ENCODE measurements around the gene DPAGT1. TPM values are rescaled to one million over a fixed set of nuclear protein-coding genes. Genes with fewer than 3 reads are reported as not detected.

DPAGT1 gene
- total and polyA plus RNA-seq, 2 experiments from 2014 or later = 37.2 to 52.6 TPM

DNA sequence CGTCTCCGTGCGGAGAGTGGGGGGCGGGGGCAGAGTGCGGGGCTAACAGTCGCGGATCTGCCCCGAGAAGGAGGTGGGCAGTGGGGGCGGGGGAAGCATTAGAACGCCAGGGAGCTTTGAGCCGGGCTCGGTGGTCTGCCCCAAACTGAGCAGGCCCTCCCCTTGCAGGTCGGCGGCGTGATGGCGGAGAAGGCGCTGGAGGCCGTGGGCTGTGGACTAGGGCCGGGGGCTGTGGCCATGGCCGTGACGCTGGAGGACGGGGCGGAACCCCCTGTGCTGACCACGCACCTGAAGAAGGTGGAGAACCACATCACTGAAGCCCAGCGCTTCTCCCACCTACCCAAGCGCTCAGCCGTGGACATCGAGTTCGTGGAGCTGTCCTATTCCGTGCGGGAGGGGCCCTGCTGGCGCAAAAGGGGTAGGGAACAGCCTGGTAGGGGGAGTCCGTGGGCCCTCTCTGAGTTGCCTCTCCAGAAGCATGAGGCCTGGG, 48.2 kb upstream of the DPAGT1 start:
- H3K79me2 ChIP-seq (replicated peaks; ENCODE audit: insufficient read depth) = no peaks in the 10 kb centered on the region
- no peaks in the 10 kb centered on the region for H3K9me2 ChIP-seq (ENCODE audit: insufficient read depth)
- peaks cover 64% of the 10 kb centered on the region for H3K27me3 ChIP-seq (ENCODE audit: insufficient read depth)
- peak overlapping the region; percentile 84 for H3K4me3 ChIP-seq
- H4K20me1 ChIP-seq (replicated peaks; ENCODE audit: insufficient read depth) = no peaks in the 10 kb centered on the region
- TF ChIP-seq, protein P1, sequence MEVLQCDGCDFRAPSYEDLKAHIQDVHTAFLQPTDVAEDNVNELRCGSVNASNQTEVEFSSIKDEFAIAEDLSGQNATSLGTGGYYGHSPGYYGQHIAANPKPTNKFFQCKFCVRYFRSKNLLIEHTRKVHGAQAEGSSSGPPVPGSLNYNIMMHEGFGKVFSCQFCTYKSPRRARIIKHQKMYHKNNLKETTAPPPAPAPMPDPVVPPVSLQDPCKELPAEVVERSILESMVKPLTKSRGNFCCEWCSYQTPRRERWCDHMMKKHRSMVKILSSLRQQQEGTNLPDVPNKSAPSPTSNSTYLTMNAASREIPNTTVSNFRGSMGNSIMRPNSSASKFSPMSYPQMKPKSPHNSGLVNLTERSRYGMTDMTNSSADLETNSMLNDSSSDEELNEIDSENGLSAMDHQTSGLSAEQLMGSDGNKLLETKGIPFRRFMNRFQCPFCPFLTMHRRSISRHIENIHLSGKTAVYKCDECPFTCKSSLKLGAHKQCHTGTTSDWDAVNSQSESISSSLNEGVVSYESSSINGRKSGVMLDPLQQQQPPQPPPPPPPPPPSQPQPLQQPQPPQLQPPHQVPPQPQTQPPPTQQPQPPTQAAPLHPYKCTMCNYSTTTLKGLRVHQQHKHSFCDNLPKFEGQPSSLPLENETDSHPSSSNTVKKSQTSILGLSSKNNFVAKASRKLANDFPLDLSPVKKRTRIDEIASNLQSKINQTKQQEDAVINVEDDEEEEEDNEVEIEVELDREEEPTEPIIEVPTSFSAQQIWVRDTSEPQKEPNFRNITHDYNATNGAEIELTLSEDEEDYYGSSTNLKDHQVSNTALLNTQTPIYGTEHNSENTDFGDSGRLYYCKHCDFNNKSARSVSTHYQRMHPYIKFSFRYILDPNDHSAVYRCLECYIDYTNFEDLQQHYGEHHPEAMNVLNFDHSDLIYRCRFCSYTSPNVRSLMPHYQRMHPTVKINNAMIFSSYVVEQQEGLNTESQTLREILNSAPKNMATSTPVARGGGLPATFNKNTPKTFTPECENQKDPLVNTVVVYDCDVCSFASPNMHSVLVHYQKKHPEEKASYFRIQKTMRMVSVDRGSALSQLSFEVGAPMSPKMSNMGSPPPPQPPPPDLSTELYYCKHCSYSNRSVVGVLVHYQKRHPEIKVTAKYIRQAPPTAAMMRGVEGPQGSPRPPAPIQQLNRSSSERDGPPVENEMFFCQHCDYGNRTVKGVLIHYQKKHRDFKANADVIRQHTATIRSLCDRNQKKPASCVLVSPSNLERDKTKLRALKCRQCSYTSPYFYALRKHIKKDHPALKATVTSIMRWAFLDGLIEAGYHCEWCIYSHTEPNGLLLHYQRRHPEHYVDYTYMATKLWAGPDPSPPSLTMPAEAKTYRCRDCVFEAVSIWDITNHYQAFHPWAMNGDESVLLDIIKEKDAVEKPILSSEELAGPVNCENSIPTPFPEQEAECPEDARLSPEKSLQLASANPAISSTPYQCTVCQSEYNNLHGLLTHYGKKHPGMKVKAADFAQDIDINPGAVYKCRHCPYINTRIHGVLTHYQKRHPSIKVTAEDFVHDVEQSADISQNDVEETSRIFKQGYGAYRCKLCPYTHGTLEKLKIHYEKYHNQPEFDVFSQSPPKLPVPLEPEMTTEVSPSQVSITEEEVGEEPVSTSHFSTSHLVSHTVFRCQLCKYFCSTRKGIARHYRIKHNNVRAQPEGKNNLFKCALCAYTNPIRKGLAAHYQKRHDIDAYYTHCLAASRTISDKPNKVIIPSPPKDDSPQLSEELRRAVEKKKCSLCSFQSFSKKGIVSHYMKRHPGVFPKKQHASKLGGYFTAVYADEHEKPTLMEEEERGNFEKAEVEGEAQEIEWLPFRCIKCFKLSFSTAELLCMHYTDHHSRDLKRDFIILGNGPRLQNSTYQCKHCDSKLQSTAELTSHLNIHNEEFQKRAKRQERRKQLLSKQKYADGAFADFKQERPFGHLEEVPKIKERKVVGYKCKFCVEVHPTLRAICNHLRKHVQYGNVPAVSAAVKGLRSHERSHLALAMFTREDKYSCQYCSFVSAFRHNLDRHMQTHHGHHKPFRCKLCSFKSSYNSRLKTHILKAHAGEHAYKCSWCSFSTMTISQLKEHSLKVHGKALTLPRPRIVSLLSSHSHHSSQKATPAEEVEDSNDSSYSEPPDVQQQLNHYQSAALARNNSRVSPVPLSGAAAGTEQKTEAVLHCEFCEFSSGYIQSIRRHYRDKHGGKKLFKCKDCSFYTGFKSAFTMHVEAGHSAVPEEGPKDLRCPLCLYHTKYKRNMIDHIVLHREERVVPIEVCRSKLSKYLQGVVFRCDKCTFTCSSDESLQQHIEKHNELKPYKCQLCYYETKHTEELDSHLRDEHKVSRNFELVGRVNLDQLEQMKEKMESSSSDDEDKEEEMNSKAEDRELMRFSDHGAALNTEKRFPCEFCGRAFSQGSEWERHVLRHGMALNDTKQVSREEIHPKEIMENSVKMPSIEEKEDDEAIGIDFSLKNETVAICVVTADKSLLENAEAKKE (CRISPR knock-in tag; IDR thresholded peaks at IDR 0.05) = no peak
- peak; percentile 29 for TF ChIP-seq EZH2 (IDR thresholded peaks at IDR 0.05; ENCODE audit: low read depth, unreplicated experiment)
- Mint-ChIP-seq H3K4me3 (peak overlapping the region; percentile 74), H3K27ac (no peak overlapping the region), H3K36me3 (ENCODE audit: low read depth) (no peaks in the 10 kb centered on the region; the same call in 2 of the 3 replicates), H3K9me3 (no peaks in the 10 kb centered on the region; the same call in 2 of the 3 replicates), H3K27me3 (ENCODE audit: insufficient read depth, low read depth, poor library complexity) (peaks cover 53% of the 10 kb centered on the region), H3K4me1 (peaks cover 22% of the 10 kb centered on the region)
- peaks cover 15% of the 10 kb centered on the region for H3K4me1 ChIP-seq (ENCODE audit: insufficient read depth)
- no peak overlapping the region for H3K27ac ChIP-seq (ENCODE audit: low read depth)
- no peaks in the 10 kb centered on the region for H3K36me3 ChIP-seq (ENCODE audit: insufficient read depth)
- ATAC-seq (no peak), DNase-seq (ENCODE audit: low spot score) (no peak)
- 0 out of 2 replicates have a peak, but pooled peaks cover 17% of the 10 kb centered on the region for H3F3A ChIP-seq (replicated peaks; ENCODE audit: low read depth)
- H3K4me2 ChIP-seq = peak overlapping the region; percentile 96
- peak overlapping the region; percentile 90 for H2AFZ ChIP-seq

DNA sequence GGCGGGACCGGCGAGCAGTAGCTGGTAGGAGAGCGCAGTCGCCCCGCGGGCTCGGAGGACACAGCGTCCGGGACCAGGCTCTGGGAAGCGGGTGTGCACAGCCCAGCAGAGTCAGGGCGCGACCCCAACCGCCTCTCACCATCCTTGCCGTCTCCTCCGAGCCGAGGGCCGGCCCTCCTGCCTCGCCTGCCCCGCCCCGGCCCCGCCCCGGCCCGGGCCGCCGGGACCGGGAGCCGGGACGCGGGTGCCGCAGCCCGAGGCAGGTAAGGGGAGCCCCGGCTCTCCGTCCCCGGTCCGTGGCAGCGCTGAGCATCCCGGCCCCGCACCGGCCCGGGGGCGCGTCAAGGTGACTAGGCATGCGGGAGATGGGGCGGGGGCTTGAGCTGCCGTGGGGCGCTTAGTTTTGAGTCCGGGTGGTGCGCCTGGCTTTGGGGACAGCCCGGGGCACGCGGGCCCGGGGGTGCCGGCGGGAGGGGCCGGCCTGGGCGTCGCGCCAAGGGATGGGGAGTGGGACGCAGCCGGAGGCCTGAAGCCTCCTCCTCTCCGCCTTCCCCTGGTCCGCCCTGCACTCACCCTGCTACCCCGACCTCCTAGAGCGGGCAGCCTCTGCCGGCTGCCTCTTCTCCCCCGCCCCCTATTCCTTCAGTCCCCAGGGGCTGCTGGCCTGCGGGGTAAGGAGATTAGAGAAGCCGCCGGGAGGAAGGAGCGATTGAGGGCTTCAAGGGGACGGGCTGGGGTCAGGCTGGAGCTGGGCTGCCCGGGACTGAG, 47.5 kb upstream of the DPAGT1 start, which contains the start of gene ABCG4:
Gene ABCG4, plus strand, starts transcription at position 35 of the 768 bp plus-strand sequence. CDS start 914 bp downstream, outside the sequence.
- Mint-ChIP-seq H3K36me3 (ENCODE audit: low read depth) (no peaks in the 10 kb centered on the region; the same call in 2 of the 3 replicates), H3K4me1 (peaks cover 24% of the 10 kb centered on the region), H3K27me3 (ENCODE audit: insufficient read depth, low read depth, poor library complexity) (peaks cover 53% of the 10 kb centered on the region), H3K27ac (no peak within 1 kb of the TSS), H3K9me3 (no peaks in the 10 kb centered on the region; the same call in 2 of the 3 replicates), H3K4me3 (peak within 1 kb of the TSS; percentile 81)
- H3K79me2 ChIP-seq (replicated peaks; ENCODE audit: insufficient read depth) = no peaks in the 10 kb centered on the region
- H3K4me2 ChIP-seq = peak within 1 kb of the TSS; percentile 96
- H3F3A ChIP-seq (replicated peaks; ENCODE audit: low read depth) = 0 out of 2 replicates have a peak, but pooled peaks cover 20% of the 10 kb centered on the region
- peak within 1 kb of the TSS; percentile 99 for H2AFZ ChIP-seq
- peak within 1 kb of the TSS; percentile 84 for H3K4me3 ChIP-seq
- H3K27ac ChIP-seq (ENCODE audit: low read depth) = no peak within 1 kb of the TSS
- H3K36me3 ChIP-seq (ENCODE audit: insufficient read depth) = no peaks in the 10 kb centered on the region
- H4K20me1 ChIP-seq (replicated peaks; ENCODE audit: insufficient read depth) = no peaks in the 10 kb centered on the region
- peaks cover 64% of the 10 kb centered on the region for H3K27me3 ChIP-seq (ENCODE audit: insufficient read depth)
- peak; percentile 37 for TF ChIP-seq EZH2 (IDR thresholded peaks at IDR 0.05; ENCODE audit: low read depth, unreplicated experiment)
- TF ChIP-seq EZH2phosphoT487 (IDR thresholded peaks at IDR 0.05; ENCODE audit: unreplicated experiment) = no peak
- H3K4me1 ChIP-seq (ENCODE audit: insufficient read depth) = peaks cover 15% of the 10 kb centered on the region
- DNase-seq (ENCODE audit: low spot score) (peak; percentile 70), ATAC-seq (peak; percentile 51)
- no peaks in the 10 kb centered on the region for H3K9me2 ChIP-seq (ENCODE audit: insufficient read depth)

Measured in GM23338 (cell line).